SK-N-MC (cell line): ENCODE data around the gene NOS1AP.

ENCODE experiments used
- DNase-seq: peaks from one replicate; pipeline ENCODE4 v3.0.0-alpha.2; 2011; ENCODE audit warnings: low read depth, low spot score
- H3K27ac ChIP-seq: fragments of 200-600 bp; sonication (generic); 2 replicates; pipeline ENCODE4 v1.5.1; 2016; ENCODE audit warnings: mixed run types
- H3K36me3 ChIP-seq: fragments of 200-600 bp; sonication (generic); 2 replicates; pipeline ENCODE4 v1.6.1; 2017; ENCODE audit warnings: antibody characterized with exemption, low read length, mixed read lengths; ENCODE audit not compliant: insufficient read depth
- H3K4me3 ChIP-seq: fragments of 200-600 bp; sonication (generic); 2 replicates; pipeline ENCODE4 v1.5.1; 2016
- H3K9ac ChIP-seq: fragments of 200-600 bp; sonication (generic); 2 replicates; pipeline ENCODE4 v1.8.0; 2017; ENCODE audit warnings: mixed run types, mixed read lengths; ENCODE audit not compliant: insufficient read length
- H3K9me3 ChIP-seq: fragments of 200-600 bp; sonication (generic); 2 replicates; pipeline ENCODE4 v1.6.1; 2017; ENCODE audit warnings: low read depth, mild to moderate bottlenecking, antibody characterized with exemption, low read length, moderate library complexity, mixed read lengths
- EZH2 ChIP-seq: fragments of 200-600 bp; sonication (generic); IDR thresholded peaks from one replicate; pipeline ENCODE4 v1.6.1; 2017; ENCODE audit warnings: antibody characterized with exemption
- FOXP2 ChIP-seq: optimal IDR thresholded peaks from 2 replicates; pipeline ENCODE3; 2011; ENCODE audit warnings: mild to moderate bottlenecking, moderate library complexity; ENCODE audit not compliant: insufficient read depth; ENCODE audit errors: extremely low read length, control extremely low read depth
- POLR2AphosphoS5 ChIP-seq: IDR thresholded peaks from 2 replicates; pipeline ENCODE4 v1.6.1; 2012; ENCODE audit warnings: mild to moderate bottlenecking, low read depth, low read length, borderline replicate concordance

NOS1AP gene

DNA sequence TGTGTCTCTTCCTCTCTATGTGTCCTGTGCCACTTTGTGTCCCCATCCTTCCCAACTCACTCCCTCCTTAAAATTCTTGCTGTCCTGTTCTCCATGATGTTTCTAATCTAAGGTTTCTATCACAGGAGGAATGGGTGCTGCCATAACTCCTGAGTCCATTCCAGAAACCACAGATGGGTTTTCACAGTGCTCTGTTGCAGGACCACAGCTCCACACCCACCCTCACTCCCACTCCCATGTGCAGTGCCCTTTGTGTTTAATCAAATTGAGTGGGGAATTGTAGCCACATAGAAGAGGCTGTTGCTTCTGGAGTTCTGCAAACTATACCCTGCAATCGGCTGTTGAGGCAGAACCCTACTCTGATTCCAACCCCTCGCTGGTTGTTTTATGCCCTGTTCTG, 165.1 kb downstream of the NOS1AP start:
- no peak for TF ChIP-seq FOXP2
- TF ChIP-seq POLR2AphosphoS5, result no peak
- TF ChIP-seq EZH2, result no peak
- Histone ChIP-seq H3K9me3 (no peaks in the 10 kb centered on the region), H3K9ac (no peak overlapping the region), H3K4me3 (no peak overlapping the region), H3K27ac (no peak overlapping the region), H3K36me3 (no peaks in the 10 kb centered on the region)
- no peak for DNase-seq

DNA sequence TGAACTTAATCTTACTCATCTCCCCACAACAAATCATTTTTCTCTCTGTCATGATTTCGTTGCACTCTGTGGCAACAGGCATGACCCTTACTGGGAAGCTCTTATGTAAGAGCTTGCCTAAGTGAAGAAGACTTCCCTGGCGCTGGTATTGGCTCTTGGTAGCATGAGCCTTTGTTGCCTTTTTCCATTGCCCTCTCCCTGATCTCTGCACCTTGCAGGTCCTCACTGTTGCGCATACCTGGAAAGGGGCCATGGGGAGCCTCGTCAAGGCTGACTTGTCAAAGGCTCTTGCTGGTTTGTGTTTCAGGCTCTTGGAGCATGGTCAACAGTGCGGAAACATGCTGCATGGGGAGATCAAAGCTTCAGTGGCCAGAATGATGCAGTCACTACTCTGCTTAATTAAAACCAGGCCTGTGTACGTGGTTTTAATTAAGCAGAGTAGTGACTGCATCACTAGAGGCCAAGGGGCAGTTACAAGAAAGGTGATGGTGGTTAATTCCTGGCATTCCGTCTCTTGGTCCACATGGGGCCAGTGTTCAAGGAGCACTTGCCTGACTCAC, 165.8 kb downstream of the NOS1AP start:
- Histone ChIP-seq H3K4me3 (no peak overlapping the region), H3K9me3 (no peaks in the 10 kb centered on the region), H3K27ac (no peak overlapping the region), H3K9ac (no peak overlapping the region), H3K36me3 (no peaks in the 10 kb centered on the region)
- DNase-seq, result no peak
- TF ChIP-seq POLR2AphosphoS5, result no peak

DNA sequence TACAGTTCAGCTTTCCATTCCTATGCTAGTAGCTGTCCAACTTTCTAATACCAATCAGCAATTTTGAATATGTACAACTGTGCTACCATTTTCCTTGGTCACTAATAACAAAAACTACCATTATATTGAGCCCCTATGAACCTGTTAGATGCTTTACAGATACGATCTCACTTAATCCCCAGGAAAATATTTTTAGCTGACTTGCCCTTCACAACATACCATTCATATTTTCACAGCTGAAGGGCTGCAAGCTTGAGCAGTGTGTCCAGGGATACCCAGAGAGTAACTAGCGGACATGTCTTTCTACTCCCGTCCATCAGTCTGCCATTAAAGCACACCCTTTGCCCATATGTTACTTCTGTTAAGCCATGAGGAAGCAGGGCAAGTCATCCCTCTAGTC, 166.7 kb downstream of the NOS1AP start:
- no peak for DNase-seq
- TF ChIP-seq FOXP2, result no peak
- TF ChIP-seq EZH2, result no peak
- TF ChIP-seq POLR2AphosphoS5, result no peak
- no peaks in the 10 kb centered on the region for H3K9me3 ChIP-seq
- H3K36me3 ChIP-seq, result no peaks in the 10 kb centered on the region
- no peak overlapping the region for H3K4me3 ChIP-seq
- H3K9ac ChIP-seq, result no peak overlapping the region
- H3K27ac ChIP-seq, result no peak overlapping the region

DNA sequence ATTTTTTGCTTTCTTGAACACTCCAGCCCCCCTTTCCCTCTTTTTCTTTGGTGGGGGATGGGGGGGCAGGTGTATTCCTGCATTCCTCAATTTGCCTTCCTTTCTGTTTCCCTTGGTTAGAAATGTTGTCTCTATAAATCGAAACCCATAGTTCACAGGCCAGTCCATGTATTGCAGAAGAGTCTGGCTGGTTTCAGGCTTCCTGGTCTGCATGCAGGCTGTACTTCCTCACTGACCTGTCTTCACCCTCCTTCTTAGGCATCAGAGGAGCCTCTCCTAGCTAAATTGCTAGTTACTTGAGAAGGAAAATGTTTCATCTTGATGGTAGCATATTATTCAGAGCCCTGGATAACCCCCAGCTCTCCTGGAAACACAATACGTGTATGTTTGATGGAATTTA, 167.1 kb downstream of the NOS1AP start:
- DNase-seq, result no peak
- no peaks in the 10 kb centered on the region for H3K9me3 ChIP-seq
- H3K27ac ChIP-seq, result no peak overlapping the region
- H3K4me3 ChIP-seq, result no peak overlapping the region
- no peaks in the 10 kb centered on the region for H3K36me3 ChIP-seq
- no peak for TF ChIP-seq FOXP2
- TF ChIP-seq EZH2, result no peak
- TF ChIP-seq POLR2AphosphoS5, result no peak
- H3K9ac ChIP-seq, result no peak overlapping the region

DNA sequence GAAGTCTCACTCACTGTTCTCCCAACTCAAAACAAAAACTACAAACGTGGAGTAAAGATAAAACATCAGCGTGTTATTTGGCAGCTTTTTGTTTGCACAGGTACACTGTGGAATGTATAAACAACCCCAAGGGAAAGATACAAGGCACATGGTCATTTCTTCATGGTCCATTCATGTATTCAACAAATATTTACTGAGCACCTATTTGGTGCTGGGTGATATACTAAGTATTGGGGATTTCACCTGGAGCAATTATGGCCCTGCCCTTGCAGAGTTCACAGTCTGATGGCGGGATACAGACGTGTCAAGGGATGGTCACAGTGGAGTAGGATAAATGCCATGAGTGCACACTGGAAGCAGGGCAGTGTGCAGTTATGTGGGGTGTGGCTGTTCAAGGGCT, 171.1 kb downstream of the NOS1AP start:
- no peaks in the 10 kb centered on the region for H3K9me3 ChIP-seq
- H3K27ac ChIP-seq, result no peak overlapping the region
- TF ChIP-seq EZH2 (no peak), POLR2AphosphoS5 (no peak), FOXP2 (no peak)
- DNase-seq, result no peak
- H3K9ac ChIP-seq, result no peak overlapping the region
- H3K36me3 ChIP-seq, result no peaks in the 10 kb centered on the region
- H3K4me3 ChIP-seq, result no peak overlapping the region

DNA sequence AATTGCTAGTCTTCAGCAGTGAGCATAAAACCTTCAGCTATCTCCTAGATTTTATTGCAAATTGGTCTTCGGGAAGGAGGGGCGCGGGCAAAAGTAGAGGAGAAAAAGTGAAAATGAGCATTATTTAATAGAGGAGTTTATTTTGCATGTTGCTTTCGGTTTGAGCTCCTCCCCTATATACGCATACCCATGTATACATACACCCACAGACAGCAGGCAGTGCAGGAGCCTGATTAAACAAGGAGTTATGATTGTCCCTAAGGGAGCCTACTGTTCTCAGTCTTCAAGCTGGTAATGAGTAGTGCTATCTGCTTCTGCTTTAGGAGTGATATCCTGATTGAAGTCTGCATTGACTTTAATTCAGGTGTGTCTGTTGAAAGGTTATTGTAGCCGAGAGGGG, 173.3 kb downstream of the NOS1AP start:
- Histone ChIP-seq H3K36me3 (no peaks in the 10 kb centered on the region), H3K4me3 (no peak overlapping the region), H3K9ac (no peak overlapping the region), H3K9me3 (no peaks in the 10 kb centered on the region), H3K27ac (no peak overlapping the region)
- DNase-seq, result no peak
- no peak for TF ChIP-seq EZH2
- TF ChIP-seq POLR2AphosphoS5, result no peak
- TF ChIP-seq FOXP2, result no peak

DNA sequence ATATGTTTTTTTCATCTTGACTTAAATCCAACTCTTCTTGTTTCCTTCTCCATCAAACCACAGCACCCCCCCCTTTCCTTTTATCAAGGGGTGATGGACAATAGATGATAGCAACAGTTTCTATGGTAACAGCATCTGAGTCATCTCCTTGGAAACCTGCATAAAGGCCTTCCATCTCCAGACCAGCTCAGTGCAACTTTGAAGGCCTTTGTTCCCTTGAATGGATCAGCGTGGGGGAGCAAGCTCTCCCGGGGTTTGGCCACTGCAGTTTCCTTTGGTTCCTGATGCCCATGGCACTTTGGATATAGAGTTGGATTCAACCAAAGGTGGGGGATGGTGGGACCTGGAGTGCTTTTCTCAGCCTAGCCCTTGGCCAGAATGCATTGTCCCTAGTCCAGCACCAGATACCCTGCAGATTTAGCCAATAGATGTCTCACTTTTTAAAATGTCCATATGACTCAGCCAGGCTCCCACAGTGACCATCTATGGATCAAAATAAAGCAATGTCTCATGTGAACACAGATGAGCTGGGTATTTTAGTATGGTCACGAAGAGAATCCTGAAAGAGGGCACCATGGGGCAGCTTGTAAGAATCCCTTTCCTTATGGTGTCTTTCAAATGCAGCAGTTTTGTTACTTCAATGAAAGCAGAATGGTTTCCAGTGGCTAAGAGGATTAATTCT, 179.5 kb downstream of the NOS1AP start:
- no peak overlapping the region for H3K9ac ChIP-seq
- H3K36me3 ChIP-seq, result no peaks in the 10 kb centered on the region
- H3K9me3 ChIP-seq, result no peaks in the 10 kb centered on the region
- TF ChIP-seq EZH2, result no peak
- no peak for TF ChIP-seq POLR2AphosphoS5
- no peak for TF ChIP-seq FOXP2
- DNase-seq, result no peak
- H3K27ac ChIP-seq, result no peak overlapping the region
- H3K4me3 ChIP-seq, result no peak overlapping the region

DNA sequence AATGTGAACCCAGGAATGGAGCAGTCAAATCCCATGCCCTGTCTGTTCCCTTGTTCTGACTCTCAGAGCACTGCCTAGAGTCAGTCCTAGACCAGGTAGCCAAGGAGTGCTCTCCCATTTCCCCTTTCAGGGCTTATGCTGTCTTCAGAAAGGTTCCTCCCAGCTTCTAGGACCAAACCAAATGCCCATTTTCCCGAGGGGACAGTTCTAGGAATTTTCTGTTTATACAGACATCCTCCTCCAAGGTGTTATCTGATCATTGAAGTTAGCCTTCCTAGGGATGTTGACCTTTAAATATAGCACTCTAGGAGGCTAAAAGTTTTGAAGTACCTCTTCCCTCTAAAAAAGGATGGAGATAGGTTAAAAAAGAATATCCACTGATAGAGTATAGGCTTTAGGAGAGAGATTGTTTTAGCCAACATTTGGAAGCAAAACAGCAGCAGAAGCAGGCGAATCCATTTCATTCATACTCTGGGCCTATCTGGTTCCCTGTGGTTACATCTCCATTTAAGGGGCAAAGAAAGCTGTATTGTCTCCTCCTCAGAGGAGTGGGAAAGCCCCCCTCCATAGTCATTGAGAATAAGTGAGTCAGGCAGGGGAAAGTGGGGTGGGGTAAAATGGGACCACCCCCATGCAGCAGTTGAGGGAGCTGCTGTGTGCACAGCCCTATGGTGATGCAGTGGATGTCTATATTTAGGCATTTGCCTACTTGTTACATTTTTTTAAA, 180.7 kb downstream of the NOS1AP start:
- Histone ChIP-seq H3K36me3 (no peaks in the 10 kb centered on the region), H3K27ac (no peak overlapping the region), H3K4me3 (no peak overlapping the region), H3K9ac (no peak overlapping the region), H3K9me3 (no peaks in the 10 kb centered on the region)
- DNase-seq, result no peak
- TF ChIP-seq FOXP2 (no peak), POLR2AphosphoS5 (no peak), EZH2 (no peak)
